Smooth muscle cell (in vitro differentiated cells): ENCODE data around the gene VKORC1. TPM values are rescaled to one million over a fixed set of nuclear protein-coding genes. Genes with fewer than 3 reads are reported as not detected.

Experiments
- DNase-seq: peaks from one replicate; lab custom pipeline; 2025; ENCODE audit not compliant: unreplicated experiment; lab: John Stamatoyannopoulos, UW
- H2AFZ ChIP-seq: fragments of 200-600 bp; sonication (generic); 2 replicates; pipeline ENCODE4 v1.6.0; 2016; ENCODE audit warnings: antibody characterized with exemption, low read depth, mild to moderate bottlenecking
- H3F3A ChIP-seq: fragments of 200-600 bp; sonication (generic); 2 replicates; pipeline ENCODE4 v1.6.0; 2017; ENCODE audit warnings: antibody characterized with exemption, low read depth
- H3K27ac ChIP-seq: fragments of 200-600 bp; sonication (generic); 2 replicates; pipeline ENCODE4 v1.5.1; 2016; ENCODE audit warnings: low read depth, mild to moderate bottlenecking
- H3K27me3 ChIP-seq: fragments of 200-600 bp; sonication (generic); 2 replicates; pipeline ENCODE4 v1.6.1; 2016; ENCODE audit warnings: low read depth, mild to moderate bottlenecking
- H3K36me3 ChIP-seq: fragments of 200-600 bp; sonication (generic); 2 replicates; pipeline ENCODE4 v1.5.1; 2016; ENCODE audit warnings: low read depth
- H3K4me1 ChIP-seq: fragments of 200-600 bp; sonication (generic); 2 replicates; pipeline ENCODE4 v1.5.1; 2016; ENCODE audit warnings: low read depth
- H3K4me2 ChIP-seq: fragments of 200-600 bp; sonication (generic); 2 replicates; pipeline ENCODE4 v1.6.0; 2016; ENCODE audit warnings: mild to moderate bottlenecking
- H3K4me3 ChIP-seq: fragments of 200-600 bp; sonication (generic); 2 replicates; pipeline ENCODE4 v1.5.1; 2016; ENCODE audit warnings: mild to moderate bottlenecking
- H3K79me2 ChIP-seq: fragments of 200-600 bp; sonication (generic); 2 replicates; pipeline ENCODE4 v1.6.0; 2016; ENCODE audit warnings: low read depth, mild to moderate bottlenecking
- H3K9ac ChIP-seq: fragments of 200-600 bp; sonication (generic); 2 replicates; pipeline ENCODE4 v1.6.0; 2016; ENCODE audit warnings: low read depth
- H3K9me3 ChIP-seq: fragments of 200-600 bp; sonication (generic); replicated peaks from 2 replicates; pipeline ENCODE4 v1.5.1; 2016; ENCODE audit warnings: low read depth
- H4K20me1 ChIP-seq: fragments of 200-600 bp; sonication (generic); 2 replicates; pipeline ENCODE4 v1.6.0; 2016; ENCODE audit warnings: low read depth
- WGBS: methylation state at CpG from one replicate; pipeline ENCODE4 v1.1.7; 2016; ENCODE audit warnings: low lambda C conversion rate; 5-methylcytosine and 5-hydroxymethylcytosine counted together
- polyA plus RNA-seq: library from polyadenylated mRNA; unstranded; fragments of >200 nt; fragmentation: Nextera tagmentation; extraction: Ambion mirVana; gene quantifications from 2 replicates; pipeline ENCODE4 v1.2.1, GENCODE V29; 2016
- total RNA-seq: library from RNA; depleted of rRNA; stranded (reverse); fragments of >200 nt; gene quantifications from 2 replicates; pipeline ENCODE4 v1.2.3, GENCODE V29; 2014
- TF ChIP-seq, protein P1 (sequence below): fragments of 200-600 bp; sonication (generic); IDR thresholded peaks from 2 replicates; pipeline ENCODE4 v1.5.1; 2017; ENCODE audit warnings: borderline replicate concordance, mild to moderate bottlenecking, antibody characterized with exemption; ENCODE audit not compliant: insufficient read depth, poor library complexity, severe bottlenecking

Gene VKORC1
- total and polyA plus RNA-seq, 2 experiments from 2014 or later, result 253 to 394 TPM

DNA sequence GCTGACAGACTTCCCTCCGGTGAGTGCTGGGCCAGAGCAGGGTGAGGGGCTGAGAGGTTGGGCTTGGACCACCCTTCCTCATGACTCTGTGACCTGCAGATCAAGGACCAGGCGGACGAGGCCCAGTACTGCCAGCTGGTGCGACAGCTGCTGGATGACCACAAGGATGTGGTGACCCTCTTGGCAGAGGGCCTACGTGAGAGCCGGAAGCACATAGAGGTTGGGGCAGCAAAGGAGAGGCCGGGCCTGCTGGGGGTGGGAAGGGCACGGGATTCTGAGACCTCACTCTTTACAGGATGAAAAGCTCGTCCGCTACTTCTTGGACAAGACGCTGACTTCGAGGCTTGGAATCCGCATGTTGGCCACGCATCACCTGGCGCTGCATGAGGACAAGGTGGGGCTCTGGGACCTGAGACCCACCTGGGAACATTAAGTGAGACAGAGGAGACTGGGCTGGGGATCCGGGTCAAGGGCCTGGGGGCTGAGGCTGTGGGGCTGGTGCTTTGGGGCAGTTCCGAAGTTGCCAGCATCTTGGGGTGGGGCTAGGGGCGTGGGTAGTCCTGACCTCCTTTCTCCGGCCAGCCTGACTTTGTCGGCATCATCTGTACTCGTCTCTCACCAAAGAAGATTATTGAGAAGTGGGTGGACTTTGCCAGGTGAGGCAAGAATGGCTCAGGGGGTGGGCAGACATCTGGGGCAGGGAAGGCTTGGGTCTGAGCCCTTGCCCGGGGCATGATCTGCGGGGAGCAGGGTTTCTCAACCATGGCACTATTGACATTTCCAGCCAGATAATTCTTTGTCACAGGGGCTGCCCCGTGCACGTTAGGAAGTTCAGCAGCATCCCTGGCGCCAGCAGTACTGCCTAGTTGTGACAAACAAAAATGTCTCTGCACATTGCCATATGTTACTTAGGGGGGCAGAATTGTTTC, 15.8 kb upstream of the VKORC1 start:
- Histone ChIP-seq H3K79me2 (peaks cover 15% of the 10 kb centered on the region), H3K4me3 (no peak overlapping the region), H3K4me1 (peaks cover 4% of the 10 kb centered on the region), H3K27ac (no peak overlapping the region), H3F3A (peaks cover 5% of the 10 kb centered on the region), H3K4me2 (no peak overlapping the region), H3K9me3 (no peaks in the 10 kb centered on the region), H3K9ac (no peak overlapping the region), H4K20me1 (no peaks in the 10 kb centered on the region), H3K36me3 (no peaks in the 10 kb centered on the region), H2AFZ (no peak overlapping the region), H3K27me3 (no peaks in the 10 kb centered on the region)
- DNase-seq, result no peak
- 97% methylated on average over 26 of the region's 26 CpGs for WGBS
- TF ChIP-seq, protein P1, sequence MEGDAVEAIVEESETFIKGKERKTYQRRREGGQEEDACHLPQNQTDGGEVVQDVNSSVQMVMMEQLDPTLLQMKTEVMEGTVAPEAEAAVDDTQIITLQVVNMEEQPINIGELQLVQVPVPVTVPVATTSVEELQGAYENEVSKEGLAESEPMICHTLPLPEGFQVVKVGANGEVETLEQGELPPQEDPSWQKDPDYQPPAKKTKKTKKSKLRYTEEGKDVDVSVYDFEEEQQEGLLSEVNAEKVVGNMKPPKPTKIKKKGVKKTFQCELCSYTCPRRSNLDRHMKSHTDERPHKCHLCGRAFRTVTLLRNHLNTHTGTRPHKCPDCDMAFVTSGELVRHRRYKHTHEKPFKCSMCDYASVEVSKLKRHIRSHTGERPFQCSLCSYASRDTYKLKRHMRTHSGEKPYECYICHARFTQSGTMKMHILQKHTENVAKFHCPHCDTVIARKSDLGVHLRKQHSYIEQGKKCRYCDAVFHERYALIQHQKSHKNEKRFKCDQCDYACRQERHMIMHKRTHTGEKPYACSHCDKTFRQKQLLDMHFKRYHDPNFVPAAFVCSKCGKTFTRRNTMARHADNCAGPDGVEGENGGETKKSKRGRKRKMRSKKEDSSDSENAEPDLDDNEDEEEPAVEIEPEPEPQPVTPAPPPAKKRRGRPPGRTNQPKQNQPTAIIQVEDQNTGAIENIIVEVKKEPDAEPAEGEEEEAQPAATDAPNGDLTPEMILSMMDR, result no peak

- Histone ChIP-seq H2AFZ (no peak overlapping the region), H3K4me1 (peaks cover 4% of the 10 kb centered on the region), H3K27ac (no peak overlapping the region), H3K9ac (no peak overlapping the region), H4K20me1 (no peaks in the 10 kb centered on the region), H3K79me2 (peaks cover 15% of the 10 kb centered on the region), H3F3A (peaks cover 5% of the 10 kb centered on the region), H3K4me2 (peak overlapping the region; percentile 97), H3K27me3 (no peaks in the 10 kb centered on the region), H3K4me3 (no peak overlapping the region), H3K36me3 (no peaks in the 10 kb centered on the region), H3K9me3 (no peaks in the 10 kb centered on the region)
- WGBS, result 98% methylated on average over 12 of the region's 12 CpGs
- no peak for DNase-seq
- TF ChIP-seq, protein P1, result no peak
Observed at GRCh38 chr16:31109622-31110021, 15.0 kb upstream of the VKORC1 start.

GRCh38 chr16:31108794-31109558, 14.4 kb upstream of the VKORC1 start:
- H3K4me3 ChIP-seq, result peak overlapping the region; percentile 91
- H2AFZ ChIP-seq, result peak overlapping the region; percentile 75
- TF ChIP-seq, protein P1, result no peak
- peaks cover 4% of the 10 kb centered on the region for H3K4me1 ChIP-seq
- H4K20me1 ChIP-seq, result no peaks in the 10 kb centered on the region
- H3K27ac ChIP-seq, result no peak overlapping the region
- H3K9ac ChIP-seq, result peak overlapping the region; percentile 79
- no peaks in the 10 kb centered on the region for H3K36me3 ChIP-seq
- H3K79me2 ChIP-seq, result peaks cover 15% of the 10 kb centered on the region
- no peaks in the 10 kb centered on the region for H3K9me3 ChIP-seq
- no peaks in the 10 kb centered on the region for H3K27me3 ChIP-seq
- 61% methylated on average over 48 of the region's 57 CpGs for WGBS
- peak overlapping the region; percentile 97 for H3K4me2 ChIP-seq
- H3F3A ChIP-seq, result peaks cover under 1% of the 10 kb centered on the region
- DNase-seq, result no peak
